Dermis lymphatic vessel endothelial cell (primary cell): ENCODE measurements around the gene FLYWCH1. TPM values are rescaled to one million over a fixed set of nuclear protein-coding genes. Genes with fewer than 3 reads are reported as not detected.

Source experiments
- total RNA-seq: library from RNA; depleted of rRNA; stranded (reverse); fragments of >200 nt; gene quantifications from 2 replicates; pipeline ENCODE4 v1.2.1, GENCODE V29; 2014

FLYWCH1 gene, protein sequence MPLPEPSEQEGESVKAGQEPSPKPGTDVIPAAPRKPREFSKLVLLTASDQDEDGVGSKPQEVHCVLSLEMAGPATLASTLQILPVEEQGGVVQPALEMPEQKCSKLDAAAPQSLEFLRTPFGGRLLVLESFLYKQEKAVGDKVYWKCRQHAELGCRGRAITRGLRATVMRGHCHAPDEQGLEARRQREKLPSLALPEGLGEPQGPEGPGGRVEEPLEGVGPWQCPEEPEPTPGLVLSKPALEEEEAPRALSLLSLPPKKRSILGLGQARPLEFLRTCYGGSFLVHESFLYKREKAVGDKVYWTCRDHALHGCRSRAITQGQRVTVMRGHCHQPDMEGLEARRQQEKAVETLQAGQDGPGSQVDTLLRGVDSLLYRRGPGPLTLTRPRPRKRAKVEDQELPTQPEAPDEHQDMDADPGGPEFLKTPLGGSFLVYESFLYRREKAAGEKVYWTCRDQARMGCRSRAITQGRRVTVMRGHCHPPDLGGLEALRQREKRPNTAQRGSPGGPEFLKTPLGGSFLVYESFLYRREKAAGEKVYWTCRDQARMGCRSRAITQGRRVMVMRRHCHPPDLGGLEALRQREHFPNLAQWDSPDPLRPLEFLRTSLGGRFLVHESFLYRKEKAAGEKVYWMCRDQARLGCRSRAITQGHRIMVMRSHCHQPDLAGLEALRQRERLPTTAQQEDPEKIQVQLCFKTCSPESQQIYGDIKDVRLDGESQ
- 18.4 and 19.9 TPM in 2 replicates for total RNA-seq

DNA sequence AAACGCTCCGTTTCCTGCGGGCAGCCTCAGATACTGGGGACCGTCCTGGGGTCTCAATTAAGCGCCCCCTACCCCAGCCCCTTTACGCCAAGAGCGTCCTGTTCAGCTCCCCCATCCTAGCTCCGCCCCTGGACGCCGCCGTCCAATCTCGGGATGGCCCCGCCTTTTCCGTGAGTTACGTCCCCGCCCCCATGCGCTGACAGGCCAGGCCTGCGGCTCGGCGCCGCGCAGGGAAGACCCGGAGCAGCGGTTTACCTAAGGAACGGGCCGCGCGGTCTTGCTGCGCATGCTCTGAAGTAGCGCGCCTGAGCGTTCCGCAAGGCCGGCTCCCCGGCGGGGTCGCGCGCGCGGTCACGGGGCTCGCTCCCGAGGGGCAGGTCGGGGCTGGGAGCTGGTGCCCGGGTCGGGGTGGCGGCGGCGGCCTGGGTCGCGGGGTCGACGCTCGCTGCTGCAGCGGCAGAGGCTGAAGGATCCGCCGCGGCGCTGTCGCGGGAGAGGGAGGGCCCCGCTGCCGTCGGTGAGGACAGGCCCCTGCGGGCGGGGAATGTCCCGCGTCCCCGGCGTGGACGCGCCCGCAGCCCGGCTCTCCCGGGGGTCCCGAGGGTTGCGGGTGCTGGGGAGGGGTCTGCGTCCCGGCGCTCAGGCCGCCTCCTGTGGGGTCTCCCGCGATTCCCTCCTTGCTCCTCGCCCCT is at the start of gene FLYWCH1:
TSS of gene FLYWCH1 (plus strand) at position 294 of the 692 bp plus-strand sequence. CDS start 17,755 bp downstream, outside the sequence.

DNA sequence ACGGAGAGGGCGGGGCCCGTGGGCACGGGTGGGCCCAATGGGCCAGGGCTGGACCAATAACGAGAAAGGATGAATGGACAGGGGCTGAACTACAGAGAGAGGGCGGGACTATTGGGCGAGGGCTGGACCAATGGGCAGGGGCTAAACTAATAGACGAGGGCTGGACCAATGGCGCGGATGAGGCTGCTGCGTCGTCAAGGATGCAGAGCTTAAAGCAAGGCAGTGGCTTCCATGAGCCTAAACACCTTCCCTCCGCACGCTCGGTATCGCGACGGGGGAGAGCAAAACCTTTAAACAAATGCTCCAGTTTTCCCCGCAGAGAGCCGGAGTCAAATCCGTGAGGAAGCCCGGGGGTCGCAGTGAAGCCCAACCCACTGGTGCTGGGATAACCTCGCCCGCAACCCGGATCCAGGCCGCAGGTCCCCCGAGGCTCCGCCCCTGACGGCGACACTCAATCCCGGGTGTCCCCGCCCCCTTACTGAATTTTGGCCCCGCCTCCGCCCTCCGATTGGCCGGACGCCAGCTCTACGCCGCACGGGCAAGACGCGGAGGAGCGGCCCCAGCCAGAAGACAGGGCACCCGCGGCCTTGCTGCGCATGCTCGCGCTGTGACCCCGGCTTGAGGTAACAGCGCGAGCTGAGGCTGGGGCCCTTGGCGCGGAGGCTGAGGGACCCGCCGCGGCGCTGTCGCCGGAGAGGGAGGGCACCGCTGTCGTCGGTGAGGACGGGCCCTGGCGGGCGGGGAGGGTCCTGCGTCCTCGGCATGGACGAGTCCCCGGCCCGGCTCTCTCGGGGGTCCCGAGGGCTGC is 28.9 kb upstream of the FLYWCH1 start, which contains the start of gene FLYWCH2:
TSS of gene FLYWCH2 (plus strand) at position 566 of the 808 bp plus-strand sequence. CDS start 13,235 bp downstream, outside the sequence.

DNA sequence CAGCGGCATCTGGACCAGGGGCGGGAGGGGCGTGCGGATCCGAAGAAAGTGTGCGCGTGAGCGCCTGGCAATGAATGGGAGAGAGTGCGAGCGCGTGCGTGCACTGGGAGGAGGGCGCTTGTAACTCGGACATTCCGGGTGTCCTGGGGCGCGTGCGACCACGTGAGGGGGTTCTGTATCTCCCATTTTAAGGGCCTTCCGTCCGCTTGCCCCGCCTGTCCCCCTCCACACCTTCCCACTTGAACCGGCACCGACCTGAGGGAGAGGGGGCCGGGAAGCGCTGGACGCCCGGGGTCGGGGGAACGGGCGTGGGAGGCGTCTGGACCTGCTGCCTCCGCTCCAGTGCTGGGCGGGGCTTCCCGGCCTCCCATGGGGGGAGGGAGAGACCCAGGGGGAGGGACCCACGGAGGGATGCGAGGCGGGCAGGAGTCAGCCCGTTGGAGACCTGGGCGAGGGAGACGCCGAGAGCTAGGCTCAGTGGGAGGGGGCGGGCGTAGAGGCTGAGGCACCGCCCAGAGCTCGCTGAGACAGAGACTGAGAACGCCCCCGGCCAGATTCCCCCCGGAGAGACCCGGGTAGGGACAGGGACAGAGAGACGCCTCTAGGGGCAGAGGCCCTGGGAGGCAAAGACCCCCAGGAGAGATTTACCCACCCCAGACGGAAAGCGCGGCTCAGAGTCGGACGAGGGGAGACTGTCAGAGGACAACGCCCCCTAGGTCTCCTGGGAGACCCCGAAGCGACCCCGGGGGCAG is 52.2 kb downstream of the FLYWCH1 start, which contains the start of gene KREMEN2:
TSS of gene KREMEN2 (plus strand) at position 553 of the 752 bp plus-strand sequence. CDS start 246 bp downstream, outside the sequence.

DNA sequence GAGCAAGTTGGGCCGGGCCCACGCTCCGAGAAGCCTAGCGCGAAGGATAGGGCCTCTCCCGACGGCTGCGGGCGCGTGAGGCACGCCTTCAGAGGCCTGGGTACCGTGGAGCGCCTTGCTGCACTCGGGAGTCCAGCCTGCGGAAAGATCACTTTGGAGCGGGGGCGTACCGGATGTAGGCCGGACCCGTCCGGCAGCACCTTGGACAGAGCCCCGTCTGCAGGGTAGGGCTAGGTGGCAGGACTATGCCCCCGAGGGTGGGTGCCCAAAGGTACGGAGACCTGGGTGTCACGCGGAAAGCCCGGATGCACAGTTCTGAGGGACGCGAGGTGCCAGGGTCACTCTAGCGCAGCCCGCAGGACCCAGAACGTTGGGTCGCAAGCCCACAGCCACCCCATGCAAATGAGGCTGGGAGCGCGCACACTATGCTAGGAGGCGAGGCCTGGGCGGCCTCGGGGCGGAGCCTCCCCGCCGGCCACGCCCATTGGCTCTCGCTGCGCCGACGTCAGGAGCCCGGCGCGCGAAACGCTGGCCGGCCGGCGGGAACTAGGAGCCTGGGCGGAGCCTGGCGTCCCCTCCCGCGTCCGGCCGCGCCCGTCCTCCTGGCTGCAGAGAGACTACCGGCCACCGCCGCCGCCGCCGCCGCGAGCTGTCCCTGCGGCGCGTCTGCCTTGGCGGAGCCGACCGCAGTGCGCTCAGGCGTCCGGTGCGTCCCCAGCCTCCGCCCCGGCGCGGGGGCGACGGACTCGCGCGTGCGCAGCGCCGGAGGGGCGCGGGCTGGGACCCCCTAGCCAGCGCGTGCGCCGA is 57.2 kb downstream of the FLYWCH1 start, which contains the start of gene PAQR4:
TSS of gene PAQR4 (plus strand) at position 611 of the 807 bp plus-strand sequence. CDS start 327 bp downstream, outside the sequence.

DNA sequence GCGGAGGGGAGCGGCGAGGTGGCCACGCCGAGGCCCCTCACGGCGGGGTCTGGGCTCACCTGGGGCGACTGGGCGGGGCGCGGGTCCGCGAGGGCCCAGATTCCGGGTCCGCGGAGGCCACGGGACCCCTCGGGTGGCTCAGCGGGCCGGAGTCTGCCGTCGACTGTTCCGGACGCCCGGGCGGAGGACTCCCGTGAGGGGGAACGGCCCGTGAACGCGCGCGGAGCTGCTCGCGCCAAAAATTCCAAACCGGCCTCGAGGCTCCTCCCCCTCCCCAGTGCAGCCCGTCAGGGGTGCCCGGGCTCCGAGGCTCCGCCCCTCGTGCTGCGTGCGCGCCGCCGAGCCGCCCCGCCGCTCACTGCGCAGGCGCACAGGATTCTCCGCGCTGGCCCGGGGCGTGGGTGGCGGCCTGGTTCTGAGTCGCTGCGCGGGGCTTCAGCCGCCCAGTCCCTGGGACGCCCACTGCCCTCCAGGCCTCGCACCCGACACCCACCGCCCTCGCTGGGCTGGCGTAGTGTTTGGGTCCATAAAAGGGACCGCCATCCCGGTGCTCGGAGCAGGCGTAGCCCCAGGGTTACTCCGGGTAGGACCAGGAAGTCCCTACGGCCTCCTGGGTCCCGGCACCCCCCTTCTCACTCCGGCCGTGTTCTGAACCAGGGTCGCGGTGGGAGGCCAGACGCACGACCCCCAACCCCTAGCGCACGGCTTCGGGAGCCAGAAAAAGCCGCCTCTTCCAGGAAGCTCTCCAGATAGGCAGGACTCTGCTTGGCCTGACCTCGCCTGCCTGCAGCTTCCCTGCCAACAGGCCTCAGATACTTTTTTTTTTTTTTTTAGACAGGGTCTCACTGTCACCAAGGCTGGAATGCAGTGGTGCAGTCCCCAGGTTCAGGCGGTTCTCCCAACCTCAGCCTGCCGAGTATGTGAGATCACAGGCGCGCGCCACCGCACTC is 68.8 kb downstream of the FLYWCH1 start, which contains the start of gene PKMYT1:
TSS of gene PKMYT1 (minus strand) at position 220 of the 950 bp plus-strand sequence. CDS start 789 bp downstream, outside the sequence.

Other genes starting within 250 kb of the FLYWCH1 start
- 13.3 and 15.0 TPM in 2 replicates for gene KCTD5, start 229.4 kb upstream of the FLYWCH1 start, total RNA-seq
- gene PRSS27, start 191.7 kb upstream of the FLYWCH1 start, total RNA-seq: 0.22 and 0.26 TPM in 2 replicates
- 32.2 and 35.8 TPM in 2 replicates for gene SRRM2, start 159.3 kb upstream of the FLYWCH1 start, total RNA-seq
- gene ELOB, start 134.7 kb upstream of the FLYWCH1 start, total RNA-seq: 231 and 332 TPM in 2 replicates
- gene PRSS33, start 124.4 kb upstream of the FLYWCH1 start, total RNA-seq: not detected in 2 replicates
- gene PRSS41, start 113.5 kb upstream of the FLYWCH1 start, total RNA-seq: not detected in 2 replicates
- gene PRSS21, start 94.7 kb upstream of the FLYWCH1 start, total RNA-seq: 0.65 and 1.1 TPM in 2 replicates
- gene ZG16B, start 81.6 kb upstream of the FLYWCH1 start, total RNA-seq: 0.09 TPM in 1 of 2 replicates, not detected in the other
- not detected in 2 replicates for gene PRSS22, start 53.8 kb upstream of the FLYWCH1 start, total RNA-seq
- gene FLYWCH2, start 28.7 kb upstream of the FLYWCH1 start, total RNA-seq: 28.8 and 32.3 TPM in 2 replicates
- gene KREMEN2, start 52.3 kb downstream of the FLYWCH1 start, total RNA-seq: under 0.01 TPM in 1 of 2 replicates, not detected in the other
- 2.5 and 2.7 TPM in 2 replicates for gene PAQR4, start 57.4 kb downstream of the FLYWCH1 start, total RNA-seq
- 0.60 and 0.98 TPM in 2 replicates for gene PKMYT1, start 68.5 kb downstream of the FLYWCH1 start, total RNA-seq
- gene CLDN9, start 101.0 kb downstream of the FLYWCH1 start, total RNA-seq: not detected in 2 replicates
- gene CLDN6, start 106.3 kb downstream of the FLYWCH1 start, total RNA-seq: not detected in 2 replicates
- gene TNFRSF12A, start 108.4 kb downstream of the FLYWCH1 start, total RNA-seq: 15.0 and 30.8 TPM in 2 replicates
- 2.4 TPM in 2 replicates for gene HCFC1R1, start 112.0 kb downstream of the FLYWCH1 start, total RNA-seq
- 14.7 and 21.3 TPM in 2 replicates for gene THOC6, start 112.1 kb downstream of the FLYWCH1 start, total RNA-seq
- not detected in 2 replicates for gene BICDL2, start 125.0 kb downstream of the FLYWCH1 start, total RNA-seq
- under 0.01 TPM in 1 of 2 replicates, not detected in the other for gene MMP25, start 134.6 kb downstream of the FLYWCH1 start, total RNA-seq
- 5.2 and 9.9 TPM in 2 replicates for gene IL32, start 153.7 kb downstream of the FLYWCH1 start, total RNA-seq
- not detected in 2 replicates for gene ZSCAN10, start 187.4 kb downstream of the FLYWCH1 start, total RNA-seq
- gene ZNF205, start 200.7 kb downstream of the FLYWCH1 start, total RNA-seq: 10.6 and 13.4 TPM in 2 replicates
- 2.7 and 4.3 TPM in 2 replicates for gene ZNF213, start 223.1 kb downstream of the FLYWCH1 start, total RNA-seq